H9 (cell line): ENCODE measurements around the gene MAGI1. TPM values are rescaled to one million over a fixed set of nuclear protein-coding genes. Genes with fewer than 3 reads are reported as not detected.

Source experiments
- DNase-seq: peaks from one replicate; pipeline ENCODE4 v3.0.0-alpha.2; 2017
- H2AFZ ChIP-seq: one replicate; pipeline ENCODE4 v1.6.1; 2013; ENCODE audit warnings: mild to moderate bottlenecking, low read length, control low read depth, moderate library complexity
- H2AK5ac ChIP-seq: 2 replicates; pipeline ENCODE4 v1.6.1; 2013; ENCODE audit warnings: low read length, control low read depth, mixed read lengths; ENCODE audit not compliant: insufficient read length
- H2BK120ac ChIP-seq: one replicate; pipeline ENCODE4 v1.6.1; 2013; ENCODE audit warnings: low read depth, mild to moderate bottlenecking, low read length, control low read depth, inconsistent platforms; ENCODE audit not compliant: poor library complexity, severe bottlenecking
- H2BK12ac ChIP-seq: 2 replicates; pipeline ENCODE4 v1.6.1; 2013; ENCODE audit warnings: low read length, control low read depth, mixed read lengths, low read depth; ENCODE audit not compliant: insufficient read length
- H2BK15ac ChIP-seq: 2 replicates; pipeline ENCODE4 v1.6.1; 2013; ENCODE audit warnings: low read depth, low read length, control low read depth
- H2BK20ac ChIP-seq: one replicate; pipeline ENCODE4 v1.6.1; 2013; ENCODE audit warnings: low read depth, mild to moderate bottlenecking, low read length, control low read depth, inconsistent platforms; ENCODE audit not compliant: poor library complexity, severe bottlenecking
- H2BK5ac ChIP-seq: 2 replicates; pipeline ENCODE4 v1.6.1; 2013; ENCODE audit warnings: low read length, control low read depth, mixed read lengths; ENCODE audit not compliant: insufficient read length
- H3K14ac ChIP-seq: 2 replicates; pipeline ENCODE4 v1.6.1; 2013; ENCODE audit warnings: low read length, control low read depth; ENCODE audit not compliant: insufficient read depth
- H3K18ac ChIP-seq: 2 replicates; pipeline ENCODE4 v1.6.1; 2013; ENCODE audit warnings: low read depth, mild to moderate bottlenecking, mixed read lengths, low read length, control low read depth; ENCODE audit not compliant: insufficient read length
- H3K23ac ChIP-seq: 2 replicates; pipeline ENCODE4 v1.6.1; 2013; ENCODE audit warnings: low read length, control low read depth, mixed read lengths, low read depth; ENCODE audit not compliant: insufficient read length
- H3K23me2 ChIP-seq: 2 replicates; pipeline ENCODE4 v1.6.1; 2013; ENCODE audit warnings: low read depth, mild to moderate bottlenecking, mixed read lengths, low read length, control low read depth; ENCODE audit not compliant: insufficient read length, poor library complexity, severe bottlenecking
- H3K27ac ChIP-seq: 2 replicates; pipeline ENCODE4 v1.5.1; 2013; ENCODE audit warnings: low read length, control low read depth, mixed read lengths, low read depth; ENCODE audit not compliant: insufficient read length
- H3K27me3 ChIP-seq: 2 replicates; pipeline ENCODE4 v1.6.1; 2013; ENCODE audit warnings: low read length, control low read depth, inconsistent platforms; ENCODE audit not compliant: insufficient read depth
- H3K4ac ChIP-seq: 2 replicates; pipeline ENCODE4 v1.6.1; 2013; ENCODE audit warnings: low read depth, mild to moderate bottlenecking, control low read depth, inconsistent platforms, low read length, moderate library complexity
- H3K4me1 ChIP-seq: 2 replicates; pipeline ENCODE4 v1.6.1; 2013; ENCODE audit warnings: low read length, control low read depth, inconsistent platforms; ENCODE audit not compliant: insufficient read depth
- H3K4me2 ChIP-seq: 2 replicates; pipeline ENCODE4 v1.6.1; 2013; ENCODE audit warnings: low read length, control low read depth, mixed read lengths; ENCODE audit not compliant: insufficient read length, insufficient read depth
- H3K56ac ChIP-seq: 2 replicates; pipeline ENCODE4 v1.6.1; 2013; ENCODE audit warnings: low read depth, mild to moderate bottlenecking, mixed read lengths, low read length, control low read depth; ENCODE audit not compliant: insufficient read length
- H3K79me1 ChIP-seq: 2 replicates; pipeline ENCODE4 v1.6.1; 2013; ENCODE audit warnings: low read depth, mild to moderate bottlenecking, moderate library complexity, low read length, control low read depth, inconsistent platforms; ENCODE audit not compliant: insufficient read depth, poor library complexity, severe bottlenecking
- H3K79me2 ChIP-seq: 2 replicates; pipeline ENCODE4 v1.6.1; 2013; ENCODE audit warnings: low read length, control low read depth, inconsistent platforms; ENCODE audit not compliant: insufficient read depth
- H3K9ac ChIP-seq: 2 replicates; pipeline ENCODE4 v1.6.1; 2013; ENCODE audit warnings: low read length, control low read depth, mixed read lengths; ENCODE audit not compliant: insufficient read length; ENCODE audit errors: extremely low read depth
- H3K9me3 ChIP-seq: one replicate; pipeline ENCODE4 v1.6.1; 2013; ENCODE audit warnings: low read depth, low read length, inconsistent platforms; ENCODE audit not compliant: control insufficient read depth
- H3T11ph ChIP-seq: one replicate; pipeline ENCODE4 v1.6.1; 2013; ENCODE audit warnings: mild to moderate bottlenecking, low read length, control low read depth, inconsistent platforms
- H4K20me1 ChIP-seq: one replicate; pipeline ENCODE4 v1.6.1; 2013; ENCODE audit not compliant: control insufficient read depth, insufficient read length, insufficient read depth
- H4K5ac ChIP-seq: 2 replicates; pipeline ENCODE4 v1.6.1; 2013; ENCODE audit warnings: low read depth, mild to moderate bottlenecking, mixed read lengths, low read length, control low read depth; ENCODE audit not compliant: insufficient read length
- H4K8ac ChIP-seq: replicated peaks from 2 replicates; pipeline ENCODE4 v1.6.1; 2013; ENCODE audit warnings: low read length, control low read depth, mixed read lengths, low read depth; ENCODE audit not compliant: insufficient read length
- H4K91ac ChIP-seq: 2 replicates; pipeline ENCODE4 v1.6.1; 2013; ENCODE audit warnings: low read depth, mild to moderate bottlenecking, moderate library complexity, mixed read lengths, low read length, control low read depth; ENCODE audit not compliant: insufficient read length
- H3K27ac Mint-ChIP-seq, 3 experiments: 2 replicates in 2 of 3; 3 replicates in 1 of 3; pipeline ENCODE4 v1.8.0; 2020 to 2021; ENCODE audit warnings: mixed read lengths in 3 of 3, mild to moderate bottlenecking in 1 of 3, moderate library complexity in 1 of 3
- H3K27me3 Mint-ChIP-seq: 2 replicates; pipeline ENCODE4 v1.8.0; 2021; ENCODE audit warnings: low read depth, mild to moderate bottlenecking, moderate library complexity, mixed read lengths
- H3K36me3 Mint-ChIP-seq, 3 experiments: 2 replicates in 2 of 3; 3 replicates in 1 of 3; pipeline ENCODE4 v1.8.0; 2020 to 2021; ENCODE audit warnings: low read depth in 3 of 3, mixed read lengths in 3 of 3; ENCODE audit not compliant: insufficient read depth in 1 of 3
- H3K4me1 Mint-ChIP-seq, 2 experiments: 2 replicates each; pipeline ENCODE4 v1.8.0; 2020; ENCODE audit warnings: mixed read lengths in 2 of 2
- H3K4me3 Mint-ChIP-seq, 2 experiments: 2 replicates in 1 of 2; 3 replicates in 1 of 2; pipeline ENCODE4 v1.8.0; 2020 to 2021; ENCODE audit warnings: mild to moderate bottlenecking in 2 of 2, mixed read lengths in 2 of 2, moderate library complexity in 1 of 2
- H3K9me3 Mint-ChIP-seq, 2 experiments: 2 replicates in 1 of 2; 3 replicates in 1 of 2; pipeline ENCODE4 v1.8.0; 2020; ENCODE audit warnings: mild to moderate bottlenecking in 2 of 2, mixed read lengths in 2 of 2, moderate library complexity in 1 of 2
- WGBS: extraction: QIAGEN DNeasy Blood & Tissue Kit; methylation state at CpG from one replicate; pipeline ENCODE4 v1.1.7; 2013; ENCODE audit warnings: missing lambda C conversion rate, low lambda C conversion rate, mixed read lengths; ENCODE audit not compliant: insufficient read length; ENCODE audit errors: extremely low coverage; 5-methylcytosine and 5-hydroxymethylcytosine counted together
- total RNA-seq: library from RNA; stranded (reverse); gene quantifications from 2 replicates; pipeline ENCODE4 v1.2.1, GENCODE V29; 2021
- TF ChIP-seq, protein P1 (sequence below): fragments of 200-600 bp; sonication (generic); conservative IDR thresholded peaks from 3 replicates; pipeline ENCODE4 v1.8.0; 2021; ENCODE audit warnings: antibody characterized with exemption, mild to moderate bottlenecking

MAGI1 gene
- total RNA-seq, 1 experiment from 2014 or later = 65.7 TPM

DNA sequence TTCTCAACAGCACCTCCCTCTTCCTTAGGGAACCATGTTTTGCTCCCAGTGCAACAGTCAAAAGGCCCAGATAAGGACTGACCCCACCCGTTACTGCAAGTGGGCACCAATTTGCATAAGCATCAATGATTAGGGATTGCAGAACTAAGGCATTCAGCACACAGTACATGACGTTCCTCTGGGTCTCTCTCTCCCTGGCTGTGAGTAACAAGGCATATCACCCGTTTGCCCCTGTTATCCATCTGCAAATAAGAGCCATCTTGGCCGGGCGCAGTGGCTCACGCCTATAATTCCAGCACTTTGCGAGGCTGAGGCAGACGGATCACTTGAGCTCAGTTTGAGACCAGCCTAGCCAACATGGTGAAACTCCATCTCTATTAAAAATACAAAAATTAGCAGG, 18.8 kb downstream of the MAGI1 start:
- Mint-ChIP-seq H3K4me3 (no peak overlapping the region), H3K9me3 (no peaks in the 10 kb centered on the region), H3K4me1 (peaks cover 38 to 53% of the 10 kb centered on the region in 2 experiments), H3K27ac (no peak overlapping the region; a peak in 1 of 7 replicates), H3K27me3 (no peaks in the 10 kb centered on the region), H3K36me3 (no peaks in the 10 kb centered on the region)
- Histone ChIP-seq H2AK5ac (no peak overlapping the region), H4K91ac (no peak overlapping the region), H3K14ac (no peak overlapping the region), H2BK12ac (no peak overlapping the region), H3K27ac (no peak overlapping the region), H2BK20ac (no peak overlapping the region), H4K8ac (no peak overlapping the region), H3K56ac (no peak overlapping the region), H3K4me2 (no peak overlapping the region), H3K23me2 (no peaks in the 10 kb centered on the region), H4K20me1 (no peaks in the 10 kb centered on the region), H3K23ac (no peak overlapping the region), H2BK120ac (no peak overlapping the region), H3K18ac (no peak overlapping the region), H4K5ac (no peak overlapping the region), H3K4ac (no peak overlapping the region), H3K79me2 (peaks cover 15% of the 10 kb centered on the region; the same call in 1 of the 2 replicates), H2BK15ac (no peak overlapping the region), H3K79me1 (peaks cover 9% of the 10 kb centered on the region), H3K4me1 (peaks cover 8% of the 10 kb centered on the region; the same call in 1 of the 2 replicates), H2AFZ (no peak overlapping the region), H3K9me3 (no peaks in the 10 kb centered on the region), H2BK5ac (no peak overlapping the region), H3K27me3 (no peaks in the 10 kb centered on the region), H3K9ac (no peak overlapping the region), H3T11ph (no peak overlapping the region)
- TF ChIP-seq, protein P1, sequence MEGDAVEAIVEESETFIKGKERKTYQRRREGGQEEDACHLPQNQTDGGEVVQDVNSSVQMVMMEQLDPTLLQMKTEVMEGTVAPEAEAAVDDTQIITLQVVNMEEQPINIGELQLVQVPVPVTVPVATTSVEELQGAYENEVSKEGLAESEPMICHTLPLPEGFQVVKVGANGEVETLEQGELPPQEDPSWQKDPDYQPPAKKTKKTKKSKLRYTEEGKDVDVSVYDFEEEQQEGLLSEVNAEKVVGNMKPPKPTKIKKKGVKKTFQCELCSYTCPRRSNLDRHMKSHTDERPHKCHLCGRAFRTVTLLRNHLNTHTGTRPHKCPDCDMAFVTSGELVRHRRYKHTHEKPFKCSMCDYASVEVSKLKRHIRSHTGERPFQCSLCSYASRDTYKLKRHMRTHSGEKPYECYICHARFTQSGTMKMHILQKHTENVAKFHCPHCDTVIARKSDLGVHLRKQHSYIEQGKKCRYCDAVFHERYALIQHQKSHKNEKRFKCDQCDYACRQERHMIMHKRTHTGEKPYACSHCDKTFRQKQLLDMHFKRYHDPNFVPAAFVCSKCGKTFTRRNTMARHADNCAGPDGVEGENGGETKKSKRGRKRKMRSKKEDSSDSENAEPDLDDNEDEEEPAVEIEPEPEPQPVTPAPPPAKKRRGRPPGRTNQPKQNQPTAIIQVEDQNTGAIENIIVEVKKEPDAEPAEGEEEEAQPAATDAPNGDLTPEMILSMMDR = no peak
- no peak for DNase-seq
- no CpG with 5 or more reads among the region's 8 CpGs for WGBS
